Adipocyte (in vitro differentiated cells): ENCODE measurements around the gene PGGHG.

Experiments
- DNase-seq: peaks from one replicate; pipeline ENCODE4 v3.0.0-alpha.2; 2015; ENCODE audit warnings: low read depth
- H3K27me3 ChIP-seq: replicated peaks from 2 replicates; pipeline ENCODE4 v1.7.0; 2013; ENCODE audit warnings: mild to moderate bottlenecking, low read length, moderate library complexity; ENCODE audit not compliant: control insufficient read depth, insufficient read depth
- H3K36me3 ChIP-seq: 2 replicates; pipeline ENCODE4 v1.7.0; 2013; ENCODE audit warnings: low read length, mild to moderate bottlenecking, moderate library complexity; ENCODE audit not compliant: control insufficient read depth, insufficient read depth, severe bottlenecking
- H3K4me1 ChIP-seq: 2 replicates; pipeline ENCODE4 v1.7.0; 2013; ENCODE audit warnings: mild to moderate bottlenecking, low read length, moderate library complexity; ENCODE audit not compliant: control insufficient read depth, insufficient read depth
- H3K4me3 ChIP-seq: 2 replicates; pipeline ENCODE4 v1.7.0; 2013; ENCODE audit warnings: mild to moderate bottlenecking, low read length, moderate library complexity
- H3K9ac ChIP-seq: 2 replicates; pipeline ENCODE4 v1.7.0; 2013; ENCODE audit warnings: mild to moderate bottlenecking, low read length, moderate library complexity
- H3K9me3 ChIP-seq: 2 replicates; pipeline ENCODE4 v1.7.0; 2013; ENCODE audit warnings: mild to moderate bottlenecking, low read length, moderate library complexity; ENCODE audit not compliant: control insufficient read depth

The PGGHG gene

DNA sequence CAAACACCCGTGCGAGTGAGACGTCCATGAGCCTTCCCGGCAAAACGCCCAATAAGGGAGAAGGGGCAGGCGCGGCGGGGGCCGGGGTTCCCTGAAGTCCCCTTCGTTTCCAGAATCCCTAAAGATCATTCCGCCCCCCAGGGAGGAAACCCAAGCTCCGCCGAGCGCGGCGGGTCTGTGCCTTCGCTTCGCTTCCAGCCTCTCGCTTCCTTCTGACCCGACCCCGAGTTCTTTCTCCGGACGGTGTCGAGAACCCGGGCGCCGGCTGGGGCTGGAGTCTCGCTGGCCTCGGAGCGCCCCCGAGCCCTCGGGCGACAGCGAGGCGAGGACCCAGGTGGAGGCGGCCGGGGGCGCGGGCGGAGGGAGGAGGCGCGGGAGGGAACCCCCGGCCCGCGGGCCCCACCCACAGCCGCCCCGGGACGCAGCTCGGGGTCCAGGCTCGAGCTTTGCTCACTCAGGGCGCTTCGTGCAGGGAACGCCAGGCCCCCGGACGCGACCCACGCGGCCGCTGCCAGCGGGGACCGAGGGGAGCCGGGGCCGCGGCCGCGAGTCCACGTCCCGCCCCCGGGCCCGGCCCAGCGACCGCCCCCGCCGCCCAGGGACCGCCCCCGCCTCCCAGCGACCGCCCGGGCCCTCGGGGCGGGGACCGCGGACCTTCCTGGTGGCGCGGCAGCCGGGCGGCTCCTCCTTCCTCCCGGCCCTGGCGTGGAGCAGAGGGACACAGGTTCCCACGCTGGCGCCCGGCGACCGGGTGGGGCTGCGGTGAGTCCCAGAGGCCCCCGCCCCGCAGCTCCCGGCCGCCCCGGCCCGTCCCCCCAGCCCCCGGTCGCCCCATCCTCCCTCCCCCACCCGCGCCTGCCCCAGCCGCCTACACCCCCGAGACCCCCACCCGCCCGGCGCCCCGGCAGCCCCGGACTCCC is at the start of gene PGGHG:
Gene PGGHG (plus strand): TSS at position 649 of the 920 bp plus-strand sequence. CDS start 691 bp downstream, outside the sequence.
- peak within 1 kb of the TSS; percentile 64 for H3K9ac ChIP-seq
- H3K36me3 ChIP-seq = no peaks in the 10 kb centered on the region
- H3K9me3 ChIP-seq = no peaks in the 10 kb centered on the region
- peak within 1 kb of the TSS; percentile 79 for H3K4me3 ChIP-seq
- peaks cover 4% of the 10 kb centered on the region for H3K4me1 ChIP-seq
- peaks cover 21% of the 10 kb centered on the region for H3K27me3 ChIP-seq
- DNase-seq = peak; percentile 79

DNA sequence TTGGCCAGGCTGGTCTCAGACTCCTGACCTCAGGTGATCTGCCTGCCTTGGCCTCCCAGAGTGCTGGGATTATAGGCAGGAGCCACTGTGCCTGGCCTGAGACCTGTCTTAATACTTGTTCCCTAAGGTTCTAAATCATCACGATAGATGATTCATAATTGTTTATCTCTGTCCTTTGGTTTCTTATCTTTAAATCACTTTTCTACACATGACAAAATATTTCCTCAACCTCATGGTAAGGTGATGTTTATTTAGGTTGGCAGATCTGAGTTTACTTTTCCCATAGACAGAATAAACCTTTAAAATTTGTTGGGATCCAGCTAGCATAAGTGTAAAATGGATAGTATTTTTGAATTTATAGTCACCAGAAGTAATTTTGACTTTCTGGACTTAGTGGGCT is 48.6 kb upstream of the PGGHG start:
- Histone ChIP-seq H3K9me3 (no peaks in the 10 kb centered on the region), H3K27me3 (no peaks in the 10 kb centered on the region), H3K36me3 (peaks cover 52% of the 10 kb centered on the region), H3K4me1 (peaks cover 13% of the 10 kb centered on the region), H3K9ac (no peak overlapping the region), H3K4me3 (no peak overlapping the region)
- DNase-seq = no peak

GRCh38 chr11:241634-242033 is 47.3 kb upstream of the PGGHG start:
- Histone ChIP-seq H3K36me3 (peaks cover 65% of the 10 kb centered on the region), H3K4me3 (no peak overlapping the region), H3K9me3 (no peaks in the 10 kb centered on the region), H3K4me1 (peaks cover 10% of the 10 kb centered on the region), H3K27me3 (no peaks in the 10 kb centered on the region), H3K9ac (no peak overlapping the region)
- no peak for DNase-seq

DNA sequence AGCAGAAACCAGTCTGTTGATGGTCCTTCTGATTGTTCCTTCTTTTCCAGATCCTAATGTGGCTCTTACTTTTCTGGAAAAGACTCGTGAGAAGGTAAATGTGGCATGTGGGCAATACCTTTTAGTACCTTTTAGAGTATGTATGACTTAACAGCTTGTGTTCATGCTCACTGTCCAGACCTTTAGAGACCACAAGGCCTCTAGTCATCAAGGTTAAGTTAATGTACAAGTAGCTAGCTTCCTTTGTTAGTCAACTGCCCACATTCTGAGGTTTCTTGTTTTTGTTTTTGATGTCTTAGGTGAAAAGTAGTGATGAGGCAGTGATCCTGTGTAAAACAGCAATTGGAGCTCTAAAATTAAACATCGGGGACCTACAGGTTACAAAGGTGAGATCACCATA is 44.5 kb upstream of the PGGHG start:
- peaks cover 90% of the 10 kb centered on the region for H3K36me3 ChIP-seq
- no peaks in the 10 kb centered on the region for H3K4me1 ChIP-seq

GRCh38 chr11:249062-249461 is 39.9 kb upstream of the PGGHG start:
- no peaks in the 10 kb centered on the region for H3K4me1 ChIP-seq
- H3K9ac ChIP-seq = no peak overlapping the region
- peaks cover 93% of the 10 kb centered on the region for H3K36me3 ChIP-seq
- no peak for DNase-seq
- H3K4me3 ChIP-seq = no peak overlapping the region
- no peaks in the 10 kb centered on the region for H3K27me3 ChIP-seq
- no peaks in the 10 kb centered on the region for H3K9me3 ChIP-seq

More for the DNA sequence above, 44.5 kb upstream of the PGGHG start:
- H3K4me3 ChIP-seq = no peak overlapping the region
- H3K9ac ChIP-seq = no peak overlapping the region
- no peaks in the 10 kb centered on the region for H3K27me3 ChIP-seq
- no peak for DNase-seq
- no peaks in the 10 kb centered on the region for H3K9me3 ChIP-seq

- H3K9ac ChIP-seq = no peak overlapping the region
- DNase-seq = no peak
- no peaks in the 10 kb centered on the region for H3K27me3 ChIP-seq
- H3K9me3 ChIP-seq = no peaks in the 10 kb centered on the region
- peaks cover 81% of the 10 kb centered on the region for H3K36me3 ChIP-seq
- H3K4me3 ChIP-seq = no peak overlapping the region
- peaks cover 3% of the 10 kb centered on the region for H3K4me1 ChIP-seq
Measured at GRCh38 chr11:250274-250673, 38.7 kb upstream of the PGGHG start.

- DNase-seq = peak; percentile 73
- Histone ChIP-seq H3K4me3 (no peak overlapping the region), H3K9ac (no peak overlapping the region), H3K27me3 (no peaks in the 10 kb centered on the region), H3K4me1 (peaks cover 5% of the 10 kb centered on the region), H3K36me3 (peaks cover 75% of the 10 kb centered on the region), H3K9me3 (no peaks in the 10 kb centered on the region)
Measured at GRCh38 chr11:250740-251299, 38.1 kb upstream of the PGGHG start.

DNA sequence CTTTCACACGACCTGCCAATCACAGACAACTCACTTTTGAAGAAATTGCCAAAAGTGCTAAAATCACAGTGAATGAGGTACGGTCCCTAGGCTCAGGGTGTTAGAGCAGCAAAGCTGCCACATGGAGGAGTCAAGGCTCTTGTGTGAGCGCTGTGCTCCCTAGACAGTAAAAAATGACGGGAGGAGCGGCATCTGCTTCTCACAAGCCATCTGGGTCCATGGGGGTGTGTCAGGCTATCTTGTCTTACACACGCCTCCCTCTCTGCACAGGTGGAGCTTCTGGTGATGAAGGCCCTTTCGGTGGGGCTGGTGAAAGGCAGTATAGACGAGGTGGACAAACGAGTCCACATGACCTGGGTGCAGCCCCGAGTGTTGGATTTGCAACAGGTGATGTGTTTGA is 37.4 kb upstream of the PGGHG start:
- H3K9ac ChIP-seq = no peak overlapping the region
- H3K4me3 ChIP-seq = no peak overlapping the region
- H3K36me3 ChIP-seq = peaks cover 68% of the 10 kb centered on the region
- H3K4me1 ChIP-seq = peaks cover 5% of the 10 kb centered on the region
- H3K27me3 ChIP-seq = no peaks in the 10 kb centered on the region
- DNase-seq = no peak
- H3K9me3 ChIP-seq = no peaks in the 10 kb centered on the region

- Histone ChIP-seq H3K9me3 (no peaks in the 10 kb centered on the region), H3K27me3 (peaks cover 6% of the 10 kb centered on the region), H3K36me3 (peaks cover 57% of the 10 kb centered on the region), H3K9ac (no peak overlapping the region), H3K4me3 (no peak overlapping the region), H3K4me1 (peaks cover 5% of the 10 kb centered on the region)
- DNase-seq = no peak
Measured at GRCh38 chr11:252666-253065, 36.3 kb upstream of the PGGHG start.

GRCh38 chr11:253160-253885 is 35.6 kb upstream of the PGGHG start:
- Histone ChIP-seq H3K27me3 (peaks cover 9% of the 10 kb centered on the region), H3K4me3 (no peak overlapping the region), H3K36me3 (peaks cover 50% of the 10 kb centered on the region), H3K9me3 (no peaks in the 10 kb centered on the region), H3K4me1 (peaks cover 5% of the 10 kb centered on the region), H3K9ac (no peak overlapping the region)
- DNase-seq = no peak

DNA sequence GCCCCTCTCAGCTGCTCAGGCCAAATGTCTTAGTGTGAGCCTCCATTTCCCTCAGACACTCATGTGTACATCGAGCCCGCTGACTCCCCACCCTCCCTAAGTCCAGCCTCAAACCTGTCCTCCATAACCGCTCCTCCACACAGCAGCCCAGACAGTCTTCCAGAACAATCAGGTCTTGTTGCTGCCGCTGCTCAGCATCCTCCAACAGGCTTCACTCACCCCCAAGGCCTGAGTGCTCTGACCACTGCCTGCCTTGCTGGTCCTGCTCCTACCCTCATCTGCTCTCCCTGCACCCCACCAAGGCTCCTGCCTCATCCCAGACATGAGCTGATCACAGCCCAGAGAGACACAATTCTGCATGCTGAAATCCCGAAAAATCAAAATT is 35.0 kb upstream of the PGGHG start:
- Histone ChIP-seq H3K4me3 (no peak overlapping the region), H3K4me1 (peaks cover 5% of the 10 kb centered on the region), H3K9ac (no peak overlapping the region), H3K36me3 (peaks cover 45% of the 10 kb centered on the region), H3K27me3 (peaks cover 12% of the 10 kb centered on the region), H3K9me3 (no peaks in the 10 kb centered on the region)
- DNase-seq = no peak
